Hepatocyte (in vitro differentiated cells): Measurements from ENCODE around the gene CRYBG2.

Experiments
- CTCF ChIP-seq: fragments of 200-600 bp; sonication (generic); IDR thresholded peaks from 2 replicates; pipeline ENCODE4 v1.5.1; 2016; ENCODE audit warnings: antibody characterized with exemption, mild to moderate bottlenecking; ENCODE audit not compliant: poor library complexity
- EZH2 ChIP-seq: fragments of 200-600 bp; sonication (generic); IDR thresholded peaks from 2 replicates; pipeline ENCODE4 v1.6.1; 2016; ENCODE audit warnings: antibody characterized with exemption, mild to moderate bottlenecking, borderline replicate concordance
- EZH2phosphoT487 ChIP-seq: fragments of 200-600 bp; sonication (generic); IDR thresholded peaks from one replicate; pipeline ENCODE4 v1.6.1; 2018; ENCODE audit warnings: antibody characterized with exemption, mild to moderate bottlenecking, low read depth, moderate library complexity; ENCODE audit not compliant: unreplicated experiment, severe bottlenecking

- TF ChIP-seq CTCF (peak; percentile 55), EZH2 (no peak), EZH2phosphoT487 (no peak)
These were observed 74.2 kb downstream of the CRYBG2 start, which contains the start of gene SH3BGRL3 for GRCh38 chr1:26279456-26280332.
